NCI-H2196 (cell line): ENCODE results near the gene MAD1L1.

Experiments used
- DNase-seq: peaks from one replicate; lab custom pipeline; 2025; ENCODE audit not compliant: unreplicated experiment; lab: John Stamatoyannopoulos, UW

MAD1L1 gene

DNA sequence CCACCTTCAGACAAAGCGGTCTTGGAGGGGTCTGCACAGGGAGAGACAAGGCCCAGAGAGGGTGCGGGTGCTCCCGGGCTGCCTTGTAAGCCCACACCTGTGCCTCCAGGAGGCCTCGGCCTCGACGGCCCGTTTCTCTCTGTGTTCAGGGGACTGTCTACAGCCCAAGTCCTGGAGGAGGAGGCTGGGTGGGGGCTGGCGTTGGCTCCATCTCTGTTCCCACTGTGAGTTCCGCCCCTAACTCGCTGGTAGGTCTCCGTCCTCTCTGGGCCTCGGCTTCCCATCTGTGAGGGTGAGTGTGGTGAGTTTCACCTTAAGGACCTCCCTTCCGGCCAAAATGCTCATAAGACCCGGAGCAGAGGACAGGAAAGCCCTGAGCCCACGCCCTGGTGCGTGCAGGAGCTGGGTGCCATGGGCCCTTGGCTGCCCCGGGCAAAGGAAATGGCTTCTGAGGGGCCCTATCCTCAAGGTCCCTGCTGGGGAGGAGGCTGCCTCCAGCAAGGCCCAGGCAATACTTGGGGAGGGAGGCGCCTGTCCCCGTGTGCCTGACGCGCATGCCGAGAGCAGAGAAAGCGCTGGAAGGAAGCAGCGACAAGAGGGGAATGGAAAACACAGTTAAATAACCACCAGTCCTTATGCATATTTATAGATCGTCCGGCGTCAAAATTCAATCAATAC lies 285.8 kb downstream of the MAD1L1 start:
- DNase-seq = no peak

- DNase-seq = no peak
These were observed 286.5 kb downstream of the MAD1L1 start for GRCh38 chr7:1946025-1946772.

DNA sequence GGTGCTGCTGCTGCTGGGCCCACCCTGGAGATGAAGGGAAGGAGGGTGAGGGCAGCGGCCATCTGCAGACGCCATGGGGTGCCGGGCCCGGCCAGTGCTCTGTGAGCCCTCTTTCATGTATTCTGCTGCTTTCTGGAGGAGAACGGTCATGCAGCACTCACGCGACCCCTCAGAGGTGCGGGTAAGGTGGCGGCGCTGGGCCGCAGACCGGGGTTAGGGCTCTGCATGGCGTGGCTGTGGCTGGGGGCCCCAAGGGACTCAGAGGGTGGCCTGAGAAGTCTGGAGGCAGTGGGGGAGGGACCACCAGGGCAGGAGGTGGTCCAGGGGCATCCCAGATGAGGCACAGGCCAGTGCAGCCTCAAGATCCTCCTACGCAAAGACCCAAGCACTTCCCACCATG lies 287.2 kb downstream of the MAD1L1 start:
- no peak for DNase-seq

DNA sequence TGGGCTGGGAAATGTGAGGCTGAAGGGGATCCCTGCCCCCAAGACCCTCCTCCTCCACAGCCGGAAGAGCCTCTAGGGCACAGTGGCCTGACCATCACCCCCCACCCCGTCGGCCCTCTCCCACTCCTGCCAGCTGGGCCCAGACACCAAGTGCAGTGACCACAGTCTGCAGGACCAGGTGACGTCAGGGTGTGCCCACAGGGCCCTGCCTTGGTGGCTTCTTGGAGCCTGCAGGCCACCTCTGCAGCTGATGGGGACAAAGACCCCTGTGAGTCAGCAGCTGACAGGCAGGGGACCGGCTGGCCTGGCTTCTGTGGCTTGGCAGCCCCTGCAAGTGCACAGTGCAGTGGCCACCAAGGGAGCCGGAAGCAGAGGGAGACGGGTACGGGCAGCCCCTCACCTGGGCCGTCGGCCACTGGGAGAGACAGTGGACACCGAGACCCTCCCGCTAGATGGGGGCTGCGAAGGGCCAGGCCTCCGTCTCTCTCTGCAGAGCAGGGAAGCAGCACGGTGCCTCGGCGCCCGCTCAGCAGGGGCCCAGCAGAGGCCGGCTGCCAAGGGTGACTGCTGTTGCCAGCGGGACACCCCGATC lies 288.0 kb downstream of the MAD1L1 start:
- DNase-seq = no peak

DNA sequence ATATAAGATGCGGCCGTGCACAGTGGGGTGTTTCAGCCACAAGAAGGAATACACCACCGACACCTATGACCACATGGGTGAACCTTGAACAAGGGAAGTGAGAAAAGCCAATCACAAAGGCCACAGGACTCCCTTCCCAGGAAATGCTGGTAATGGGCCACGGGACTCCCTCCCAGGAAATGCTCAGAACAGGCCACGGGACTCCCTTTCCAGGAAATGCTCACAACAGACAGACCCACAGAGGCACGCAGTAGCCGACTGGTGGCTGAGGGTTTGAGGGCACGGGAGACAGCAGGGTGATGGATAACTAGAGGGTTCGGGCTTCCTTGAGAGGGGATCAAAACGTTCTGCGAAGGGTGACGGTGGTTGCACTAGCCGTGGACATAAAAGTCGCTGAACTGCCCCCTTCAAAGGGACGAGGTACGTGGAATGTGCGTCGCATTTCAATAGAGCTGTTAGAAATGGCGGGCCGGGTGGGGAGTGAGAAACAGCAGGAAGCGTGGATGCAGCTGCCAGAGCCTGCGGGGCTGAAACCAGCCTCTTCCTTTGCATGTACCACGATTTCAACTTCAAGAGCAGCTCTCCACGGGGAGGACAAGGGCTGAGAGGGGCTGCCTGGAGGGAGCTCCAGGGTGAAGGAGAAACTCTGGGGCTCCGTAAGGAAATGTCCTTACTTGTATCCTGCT lies 288.7 kb downstream of the MAD1L1 start:
- no peak for DNase-seq

- DNase-seq = no peak
These were observed 289.4 kb downstream of the MAD1L1 start for GRCh38 chr7:1943326-1943725.

GRCh38 chr7:1942941-1943289 lies 289.8 kb downstream of the MAD1L1 start:
- DNase-seq = no peak

DNA sequence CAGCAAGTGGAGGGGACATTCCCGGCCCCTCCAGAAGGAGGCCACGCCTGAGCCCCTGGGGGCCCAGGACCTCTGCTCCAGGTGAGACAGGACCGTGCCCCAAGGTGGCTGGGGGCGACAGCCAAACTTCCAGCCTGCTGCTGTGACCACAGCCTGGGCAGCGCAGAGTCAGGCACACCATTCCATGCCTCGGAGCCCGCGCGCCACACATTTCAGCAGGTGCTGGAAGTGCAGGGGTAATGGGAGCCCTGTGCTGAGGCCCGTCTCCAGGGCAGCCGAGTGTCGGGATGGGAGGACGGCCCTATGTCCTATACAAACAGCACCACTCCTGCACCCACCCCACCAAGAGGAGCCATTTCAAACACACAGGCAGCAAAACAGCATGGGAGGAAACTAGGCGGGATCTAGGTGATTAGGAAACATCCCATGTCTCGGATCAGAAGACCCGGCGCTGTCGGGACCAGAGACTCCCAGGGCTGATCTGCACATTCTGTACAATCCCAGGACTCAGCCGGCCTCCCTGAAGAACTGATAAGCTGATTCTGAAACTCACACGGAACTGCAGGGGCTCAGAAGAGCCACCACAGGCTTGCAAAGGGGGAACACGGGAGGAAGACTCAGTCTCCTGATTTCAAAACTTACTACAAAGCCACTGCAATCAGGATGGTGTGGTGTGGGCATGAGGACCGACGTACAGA lies 290.4 kb downstream of the MAD1L1 start:
- no peak for DNase-seq

- DNase-seq = no peak
These were observed 291.1 kb downstream of the MAD1L1 start for GRCh38 chr7:1941464-1942242.

GRCh38 chr7:1940863-1941262 lies 291.9 kb downstream of the MAD1L1 start:
- DNase-seq = no peak

DNA sequence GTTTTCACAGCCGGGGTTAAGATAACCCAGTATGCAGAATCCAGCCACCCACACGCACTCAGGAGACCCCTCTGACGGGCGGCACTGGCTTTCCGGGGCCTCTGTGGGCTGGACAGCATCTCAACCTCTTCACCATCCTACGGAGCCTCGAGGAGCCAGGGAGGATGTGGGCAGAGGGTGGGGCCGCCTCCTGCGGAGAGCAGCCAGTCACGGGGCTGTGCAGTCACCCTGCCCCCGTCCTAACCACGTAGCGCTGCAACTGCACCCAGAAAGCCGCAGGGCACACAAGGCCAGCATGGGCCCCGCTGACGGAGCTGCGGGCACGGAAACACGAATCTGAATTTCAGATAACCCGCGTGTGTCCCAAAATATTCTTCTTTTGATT lies 292.4 kb downstream of the MAD1L1 start:
- DNase-seq = no peak

DNA sequence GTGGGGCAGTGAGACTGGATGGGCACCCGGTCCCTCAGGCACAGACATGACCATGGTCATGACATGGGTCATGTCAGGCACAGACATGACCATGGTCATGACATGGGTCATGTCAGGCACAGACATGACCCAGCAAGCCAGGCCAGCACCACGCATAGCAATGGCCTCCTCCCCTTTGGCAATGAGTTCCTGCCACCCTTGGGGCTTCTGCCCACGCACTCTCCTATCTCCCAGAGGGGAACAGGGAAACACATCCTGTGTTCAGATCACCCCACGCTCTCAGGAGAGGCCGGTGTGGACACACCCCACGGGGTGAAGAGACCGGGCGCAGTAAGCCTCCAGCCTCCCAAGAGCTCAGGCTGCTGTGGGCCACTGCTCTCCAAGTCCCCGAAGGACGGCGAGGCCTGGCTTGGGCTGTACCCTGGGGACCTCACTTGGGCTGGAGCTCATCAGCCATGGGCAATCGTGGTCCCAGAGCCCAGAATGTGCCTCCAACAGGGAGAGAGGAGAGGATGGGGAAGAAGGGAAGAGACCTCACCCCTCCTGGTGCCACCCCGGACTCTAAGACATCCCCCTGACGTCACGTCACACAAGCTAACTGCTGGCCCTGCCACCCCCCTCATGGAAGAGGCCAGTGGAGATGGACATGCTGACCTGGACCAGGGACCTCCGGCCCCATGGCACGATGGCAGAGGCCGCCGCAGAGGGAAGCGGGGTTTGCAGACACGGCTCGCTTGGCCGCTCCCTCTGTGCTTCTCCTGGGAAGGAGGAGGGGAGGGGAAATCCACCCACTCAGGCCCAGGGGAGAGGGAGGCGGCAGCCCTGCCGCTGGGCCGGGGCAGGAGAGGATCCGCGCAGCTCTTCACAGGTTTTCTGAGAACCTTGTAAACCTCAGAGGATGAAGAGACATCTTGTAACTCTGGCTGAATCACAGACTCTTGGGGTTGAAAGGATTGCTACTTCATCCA lies 293.0 kb downstream of the MAD1L1 start:
- DNase-seq = no peak

DNA sequence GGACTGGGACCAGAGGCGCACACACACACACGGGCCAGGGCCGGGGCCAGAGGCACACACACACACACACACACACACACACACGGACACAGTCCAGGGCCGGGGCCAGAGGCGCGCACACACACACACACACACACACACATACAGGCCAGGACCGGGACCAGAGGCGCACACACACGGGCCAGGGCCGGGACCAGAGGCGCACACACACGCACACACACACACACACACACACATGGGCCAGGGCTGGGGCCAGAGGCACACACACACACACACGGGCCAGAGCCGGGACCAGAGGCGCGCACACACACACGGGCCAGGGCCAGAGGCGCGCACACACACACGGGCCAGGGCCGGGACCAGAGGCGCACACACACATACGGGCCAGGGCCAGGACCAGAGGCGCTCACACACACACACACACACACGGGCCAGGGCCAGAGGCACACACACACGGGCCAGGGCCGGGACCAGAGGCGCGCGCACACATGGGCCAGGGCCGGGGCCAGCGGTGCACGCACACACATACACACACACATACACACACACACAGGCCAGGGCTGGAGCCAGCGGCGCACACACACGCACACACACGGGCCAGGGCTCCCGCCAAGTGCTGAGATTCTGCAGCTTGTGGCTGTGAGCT lies 293.8 kb downstream of the MAD1L1 start:
- DNase-seq = no peak

DNA sequence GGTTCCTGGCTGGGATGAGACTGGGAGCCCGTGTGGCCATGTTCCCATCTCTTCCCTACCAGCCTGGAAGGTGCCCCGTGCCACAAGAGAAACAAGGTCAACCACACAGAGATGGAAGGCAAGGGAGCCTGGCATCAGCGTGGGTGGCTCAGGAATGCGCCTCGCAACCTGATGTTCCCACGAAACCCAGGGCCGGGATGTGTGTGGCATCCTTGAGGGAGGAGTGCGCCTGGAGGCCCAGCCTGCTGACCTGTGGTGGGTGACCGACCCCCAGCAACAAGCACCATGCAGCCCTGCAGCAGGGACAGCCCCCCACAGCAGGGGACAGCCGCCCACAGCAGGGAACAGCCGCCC lies 295.5 kb downstream of the MAD1L1 start:
- DNase-seq = no peak

DNA sequence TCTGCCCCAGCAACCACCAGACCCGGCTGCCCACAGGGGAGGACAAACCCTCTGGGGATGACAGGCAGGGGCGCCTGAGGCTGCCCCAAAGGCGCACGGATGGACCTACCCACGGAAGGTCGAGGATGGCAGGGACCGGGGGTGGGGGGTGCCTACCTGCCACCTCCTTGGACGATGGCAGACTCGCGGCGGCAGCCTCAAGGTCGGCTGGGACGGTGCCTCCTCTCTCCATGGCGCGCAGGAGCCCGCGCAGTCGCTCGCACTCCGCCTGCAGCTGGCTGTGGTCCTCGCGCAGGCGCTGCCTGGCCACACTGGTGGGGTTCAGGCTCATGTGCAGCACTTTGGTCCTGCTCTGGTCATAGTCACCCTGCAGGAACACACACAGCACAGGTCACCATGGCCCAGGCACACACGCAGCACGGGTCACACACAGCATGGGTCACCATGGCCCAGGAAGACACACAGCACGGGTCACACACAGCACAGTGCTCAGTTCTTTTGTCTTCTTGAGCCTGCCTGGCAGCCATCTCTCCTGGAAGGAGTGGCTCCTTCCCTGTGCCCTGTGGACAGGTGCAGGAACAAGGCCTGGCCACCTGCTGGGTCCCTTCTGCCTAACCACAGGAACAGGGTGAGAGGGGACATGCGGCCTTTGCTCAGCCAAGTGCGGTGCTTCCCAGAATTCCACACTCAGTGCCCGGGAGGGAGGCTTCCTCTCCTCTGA lies 296.1 kb downstream of the MAD1L1 start:
- peak; percentile 41 for DNase-seq

DNA sequence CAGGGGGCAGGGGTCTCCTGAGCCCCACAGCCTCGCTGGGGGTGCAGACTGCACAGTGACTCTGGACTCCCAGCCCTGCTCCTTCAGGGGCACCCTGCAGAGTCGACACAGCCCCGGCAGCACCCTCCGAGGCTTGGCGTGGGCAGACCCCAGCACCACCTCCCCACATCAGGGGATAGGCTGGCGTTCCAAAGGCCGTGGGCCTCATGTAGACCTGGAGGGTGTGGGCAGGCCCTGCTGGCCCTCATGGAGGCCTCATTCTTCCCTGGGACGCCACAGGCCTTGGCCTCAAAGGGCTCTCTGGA lies 296.8 kb downstream of the MAD1L1 start:
- no peak for DNase-seq

DNA sequence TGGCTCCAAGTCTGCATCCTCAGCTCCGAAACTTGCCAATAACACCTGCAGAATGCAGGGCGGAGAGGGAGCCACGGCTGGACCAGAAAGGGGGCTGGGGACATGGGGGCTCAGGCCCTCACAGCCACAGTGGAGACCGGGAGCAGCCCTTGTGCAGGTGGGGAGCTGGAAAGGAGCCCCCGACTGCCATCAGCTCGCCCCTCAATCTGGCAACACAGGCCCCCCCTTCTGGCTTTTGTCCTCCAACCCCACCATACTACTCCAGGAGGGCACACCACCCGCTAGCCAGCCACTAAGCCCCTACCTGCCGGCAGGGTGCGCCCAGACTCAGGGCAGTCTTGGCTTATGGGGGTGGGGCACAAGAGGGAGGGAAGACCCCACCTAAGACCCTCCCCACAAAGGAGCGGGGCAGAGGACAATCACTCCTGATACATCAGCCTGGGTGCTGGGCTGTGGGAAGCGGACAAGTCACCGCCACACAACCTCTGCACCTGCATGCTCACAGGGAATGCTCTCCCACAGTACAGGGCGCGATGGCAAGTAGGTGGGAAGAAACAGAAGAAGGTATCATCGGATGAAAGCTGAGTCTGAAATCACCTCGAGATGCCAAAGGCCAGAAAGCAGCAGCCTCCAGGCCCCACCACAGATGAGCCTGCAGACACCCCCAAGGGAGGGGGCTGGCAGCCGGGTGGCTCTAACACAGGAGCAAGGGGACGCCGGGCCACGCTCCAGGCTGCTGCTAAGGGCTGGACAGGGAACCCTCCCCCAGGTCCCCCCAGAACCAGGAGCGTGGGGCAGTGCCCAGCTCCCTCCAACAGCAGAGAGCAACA lies 297.4 kb downstream of the MAD1L1 start:
- DNase-seq = no peak

- DNase-seq = no peak
These were observed 298.0 kb downstream of the MAD1L1 start for GRCh38 chr7:1934756-1935155.
